IPS-20b (cell line): ENCODE measurements around the gene NCKAP5.

Experiments used
- H3K27ac ChIP-seq: one replicate; pipeline ENCODE4 v1.5.1; 2013; ENCODE audit warnings: low read length
- H3K27me3 ChIP-seq: 2 replicates; pipeline ENCODE4 v1.6.1; 2013; ENCODE audit warnings: mild to moderate bottlenecking, low read length, inconsistent platforms; ENCODE audit not compliant: insufficient read depth
- H3K36me3 ChIP-seq: 2 replicates; pipeline ENCODE4 v1.6.1; 2013; ENCODE audit warnings: low read depth, mild to moderate bottlenecking, inconsistent platforms, low read length, moderate library complexity; ENCODE audit not compliant: insufficient read depth
- H3K4me1 ChIP-seq: 2 replicates; pipeline ENCODE4 v1.6.1; 2013; ENCODE audit warnings: mild to moderate bottlenecking, control low read depth, inconsistent platforms, low read length, moderate library complexity; ENCODE audit not compliant: insufficient read depth
- H3K4me3 ChIP-seq: 2 replicates; pipeline ENCODE4 v1.5.1; 2013; ENCODE audit warnings: mild to moderate bottlenecking, low read length, inconsistent platforms
- H3K9ac ChIP-seq: 2 replicates; pipeline ENCODE4 v1.6.1; 2013; ENCODE audit warnings: low read depth, mild to moderate bottlenecking, inconsistent platforms, low read length, moderate library complexity
- H3K9me3 ChIP-seq: 2 replicates; pipeline ENCODE4 v1.6.1; 2013; ENCODE audit warnings: mild to moderate bottlenecking, low read depth, low read length, inconsistent platforms; ENCODE audit not compliant: insufficient read depth

NCKAP5 gene

GRCh38 chr2:133316557-133316956 lies 251.7 kb downstream of the NCKAP5 start:
- no peaks in the 10 kb centered on the region for H3K36me3 ChIP-seq
- H3K27ac ChIP-seq: no peak overlapping the region
- no peak overlapping the region for H3K9ac ChIP-seq
- H3K4me3 ChIP-seq: no peak overlapping the region
- H3K27me3 ChIP-seq: no peaks in the 10 kb centered on the region
- no peaks in the 10 kb centered on the region for H3K9me3 ChIP-seq
- H3K4me1 ChIP-seq: peaks cover 2% of the 10 kb centered on the region; the same call in 1 of the 2 replicates

- no peak overlapping the region for H3K4me3 ChIP-seq
- no peak overlapping the region for H3K27ac ChIP-seq
- H3K9me3 ChIP-seq: no peaks in the 10 kb centered on the region; the same call in 1 of the 2 replicates
- peaks cover 2% of the 10 kb centered on the region; the same call in 1 of the 2 replicates for H3K4me1 ChIP-seq
- no peaks in the 10 kb centered on the region for H3K36me3 ChIP-seq
- H3K9ac ChIP-seq: no peak overlapping the region
- no peaks in the 10 kb centered on the region for H3K27me3 ChIP-seq
Observed at GRCh38 chr2:133315280-133315679, 253.0 kb downstream of the NCKAP5 start.

GRCh38 chr2:133314795-133315194 lies 253.5 kb downstream of the NCKAP5 start:
- H3K4me3 ChIP-seq: no peak overlapping the region
- no peaks in the 10 kb centered on the region; the same call in 1 of the 2 replicates for H3K9me3 ChIP-seq
- no peaks in the 10 kb centered on the region for H3K36me3 ChIP-seq
- no peak overlapping the region for H3K9ac ChIP-seq
- H3K4me1 ChIP-seq: peaks cover 2% of the 10 kb centered on the region; the same call in 1 of the 2 replicates
- H3K27ac ChIP-seq: no peak overlapping the region
- no peaks in the 10 kb centered on the region for H3K27me3 ChIP-seq

- Histone ChIP-seq H3K27me3 (no peaks in the 10 kb centered on the region), H3K4me1 (no peaks in the 10 kb centered on the region), H3K27ac (no peak overlapping the region), H3K9me3 (no peaks in the 10 kb centered on the region; the same call in 1 of the 2 replicates), H3K4me3 (no peak overlapping the region), H3K36me3 (no peaks in the 10 kb centered on the region), H3K9ac (no peak overlapping the region)
Observed at GRCh38 chr2:133312038-133312729, 256.1 kb downstream of the NCKAP5 start.

- Histone ChIP-seq H3K4me3 (no peak overlapping the region), H3K9ac (no peak overlapping the region), H3K27me3 (no peaks in the 10 kb centered on the region), H3K27ac (no peak overlapping the region), H3K36me3 (no peaks in the 10 kb centered on the region), H3K9me3 (no peaks in the 10 kb centered on the region; the same call in 1 of the 2 replicates), H3K4me1 (no peaks in the 10 kb centered on the region)
Observed at GRCh38 chr2:133306236-133306635, 262.0 kb downstream of the NCKAP5 start.

- Histone ChIP-seq H3K27ac (no peak overlapping the region), H3K36me3 (no peaks in the 10 kb centered on the region), H3K4me3 (no peak overlapping the region), H3K9me3 (no peaks in the 10 kb centered on the region), H3K27me3 (no peaks in the 10 kb centered on the region), H3K4me1 (no peaks in the 10 kb centered on the region), H3K9ac (no peak overlapping the region)
Observed at GRCh38 chr2:133304344-133304743, 263.9 kb downstream of the NCKAP5 start.

- H3K27me3 ChIP-seq: no peaks in the 10 kb centered on the region
- H3K4me1 ChIP-seq: no peaks in the 10 kb centered on the region
- H3K4me3 ChIP-seq: no peak overlapping the region
- no peaks in the 10 kb centered on the region for H3K36me3 ChIP-seq
- H3K9ac ChIP-seq: no peak overlapping the region
- H3K9me3 ChIP-seq: no peaks in the 10 kb centered on the region
- H3K27ac ChIP-seq: no peak overlapping the region
Observed at GRCh38 chr2:133303150-133303549, 265.1 kb downstream of the NCKAP5 start.

- no peak overlapping the region for H3K27ac ChIP-seq
- no peak overlapping the region for H3K9ac ChIP-seq
- H3K27me3 ChIP-seq: no peaks in the 10 kb centered on the region
Observed at GRCh38 chr2:133296401-133296800, 271.9 kb downstream of the NCKAP5 start.

GRCh38 chr2:133293544-133294353 lies 274.5 kb downstream of the NCKAP5 start:
- Histone ChIP-seq H3K36me3 (no peaks in the 10 kb centered on the region), H3K9ac (no peak overlapping the region), H3K27ac (no peak overlapping the region), H3K4me1 (no peaks in the 10 kb centered on the region), H3K9me3 (no peaks in the 10 kb centered on the region), H3K27me3 (no peaks in the 10 kb centered on the region), H3K4me3 (no peak overlapping the region)

More at GRCh38 chr2:133296401-133296800, 271.9 kb downstream of the NCKAP5 start:
- Histone ChIP-seq H3K9me3 (no peaks in the 10 kb centered on the region), H3K4me3 (no peak overlapping the region), H3K4me1 (no peaks in the 10 kb centered on the region), H3K36me3 (no peaks in the 10 kb centered on the region)

- no peak overlapping the region for H3K27ac ChIP-seq
- no peaks in the 10 kb centered on the region for H3K9me3 ChIP-seq
- no peaks in the 10 kb centered on the region for H3K4me1 ChIP-seq
- H3K27me3 ChIP-seq: no peaks in the 10 kb centered on the region
- H3K4me3 ChIP-seq: no peak overlapping the region
- no peak overlapping the region for H3K9ac ChIP-seq
- H3K36me3 ChIP-seq: no peaks in the 10 kb centered on the region
Observed at GRCh38 chr2:133292259-133292658, 276.0 kb downstream of the NCKAP5 start.

GRCh38 chr2:133287709-133288108 lies 280.6 kb downstream of the NCKAP5 start:
- no peaks in the 10 kb centered on the region for H3K27me3 ChIP-seq
- no peak overlapping the region for H3K4me3 ChIP-seq
- no peak overlapping the region for H3K9ac ChIP-seq
- no peaks in the 10 kb centered on the region for H3K36me3 ChIP-seq
- no peaks in the 10 kb centered on the region for H3K4me1 ChIP-seq
- H3K9me3 ChIP-seq: no peaks in the 10 kb centered on the region
- no peak overlapping the region for H3K27ac ChIP-seq
